H1 (cell line): ENCODE results near the gene EVA1C. TPM values are rescaled to one million over a fixed set of nuclear protein-coding genes. Genes with fewer than 3 reads are reported as not detected.

Source experiments
- CTCF ChIA-PET: fragments of 300-600 bp; sonication (Branson Sonifier 250); formaldehyde crosslinking; loops from one replicate; lab custom pipeline; 2021; ENCODE audit not compliant: partially characterized antibody; lab: Charles Lee
- POLR2A ChIA-PET: fragments of 300-600 bp; sonication (Branson Sonifier 250); formaldehyde crosslinking; loops from one replicate; lab custom pipeline; 2021; ENCODE audit warnings: inconsistent platforms; ENCODE audit not compliant: partially characterized antibody; lab: Charles Lee
- DNase-seq, 2 experiments: peaks; one replicate each; pipeline versions ENCODE4 v3.0.0 to v3.0.0-alpha.2; 2010 to 2022; ENCODE audit warnings: low spot score in 2 of 2, low read depth in 1 of 2, mixed read lengths in 1 of 2
- FAIRE-seq: peaks from 2 replicates; lab custom pipeline; 2011; peaks lifted over from hg19 to GRCh38; lab: Jason Lieb, UNC
- H2AFZ ChIP-seq: 2 replicates; pipeline ENCODE4 v1.8.1; 2012; ENCODE audit warnings: low read length, inconsistent platforms
- H2AK5ac ChIP-seq: 2 replicates; pipeline ENCODE4 v1.6.1; 2013; ENCODE audit warnings: low read depth, low read length
- H2BK120ac ChIP-seq: replicated peaks from 2 replicates; pipeline ENCODE3; 2013; ENCODE audit warnings: low read depth, low read length, inconsistent platforms
- H2BK12ac ChIP-seq: 2 replicates; pipeline ENCODE4 v1.6.1; 2013; ENCODE audit warnings: low read depth, low read length
- H2BK15ac ChIP-seq: 2 replicates; pipeline ENCODE4 v1.6.1; 2013; ENCODE audit warnings: low read length
- H2BK20ac ChIP-seq: 2 replicates; pipeline ENCODE4 v1.6.1; 2013; ENCODE audit warnings: low read length
- H2BK5ac ChIP-seq: 2 replicates; pipeline ENCODE4 v1.6.1; 2013; ENCODE audit warnings: low read depth, low read length
- H3K14ac ChIP-seq: 2 replicates; pipeline ENCODE4 v1.6.1; 2013; ENCODE audit warnings: inconsistent platforms; ENCODE audit not compliant: insufficient read length
- H3K18ac ChIP-seq: 2 replicates; pipeline ENCODE4 v1.6.1; 2013; ENCODE audit warnings: low read length; ENCODE audit errors: extremely low read depth
- H3K23ac ChIP-seq: 2 replicates; pipeline ENCODE4 v1.6.1; 2013; ENCODE audit warnings: inconsistent platforms; ENCODE audit not compliant: insufficient read length
- H3K23me2 ChIP-seq: 2 replicates; pipeline ENCODE4 v1.6.1; 2013; ENCODE audit warnings: low read depth, low read length
- H3K27ac ChIP-seq: 2 replicates; pipeline ENCODE4 v1.6.1; 2011; ENCODE audit warnings: low read depth, low read length, inconsistent platforms
- H3K27me3 ChIP-seq, 4 experiments: replicated peaks in 1 of 4; 1 replicate in 1 of 4; 2 replicates in 3 of 4; pipeline versions ENCODE4 v1.6.1 to v1.8.1; 2011 to 2013; ENCODE audit warnings: low read length in 3 of 4, mild to moderate bottlenecking in 3 of 4, inconsistent platforms in 2 of 4, mixed read lengths in 2 of 4, moderate library complexity in 1 of 4; ENCODE audit not compliant: control insufficient read depth in 3 of 4, insufficient read depth in 3 of 4; ENCODE audit errors: extremely low read depth in 1 of 4
- H3K36me3 ChIP-seq, 4 experiments: 2 replicates each; pipeline versions ENCODE4 v1.6.1 to v1.8.1; 2011 to 2013; ENCODE audit warnings: mild to moderate bottlenecking in 4 of 4, low read length in 3 of 4, moderate library complexity in 2 of 4, control low read depth in 1 of 4, inconsistent platforms in 1 of 4; ENCODE audit not compliant: insufficient read depth in 4 of 4, control insufficient read depth in 2 of 4
- H3K4ac ChIP-seq: replicated peaks from 2 replicates; pipeline ENCODE3; 2013; ENCODE audit warnings: low read length, low read depth, mixed read lengths, inconsistent platforms; ENCODE audit not compliant: insufficient read length
- H3K4me1 ChIP-seq, 4 experiments: replicated peaks in 1 of 4; 1 replicate in 1 of 4; 2 replicates in 3 of 4; pipeline versions ENCODE4 v1.6.1 to v1.8.1; 2011 to 2013; ENCODE audit warnings: low read length in 3 of 4, inconsistent platforms in 2 of 4, mixed read lengths in 1 of 4; ENCODE audit not compliant: insufficient read depth in 4 of 4, control insufficient read depth in 3 of 4
- H3K4me2 ChIP-seq, 2 experiments: 2 replicates each; pipeline versions ENCODE4 v1.6.1 to v1.8.1; 2011 to 2013; ENCODE audit warnings: low read depth in 2 of 2, low read length in 2 of 2, control low read depth in 1 of 2, inconsistent platforms in 1 of 2, mild to moderate bottlenecking in 1 of 2; ENCODE audit not compliant: insufficient read depth in 1 of 2
- H3K4me3 ChIP-seq, 4 experiments: fragments of 200-600, 300-600 bp in 1 of 4; sonication (generic), shearing (Covaris generic), sonication (Bioruptor Twin) in 1 of 4; 2 replicates each; pipeline versions ENCODE4 v1.5.1 to v1.8.1; 2011 to 2016; ENCODE audit warnings: low read length in 4 of 4, low read depth in 3 of 4, control low read depth in 2 of 4, inconsistent platforms in 2 of 4, mild to moderate bottlenecking in 2 of 4, mixed read lengths in 1 of 4, moderate library complexity in 1 of 4; ENCODE audit not compliant: insufficient read depth in 2 of 4; ENCODE audit errors: extremely low read depth in 1 of 4
- H3K56ac ChIP-seq: replicated peaks from 2 replicates; pipeline ENCODE3; 2013; ENCODE audit warnings: low read depth, mild to moderate bottlenecking, mixed read lengths, low read length, inconsistent platforms; ENCODE audit not compliant: insufficient read length
- H3K79me1 ChIP-seq: 2 replicates; pipeline ENCODE4 v1.6.1; 2013; ENCODE audit warnings: low read depth, low read length, control low read depth
- H3K79me2 ChIP-seq, 2 experiments: 2 replicates each; pipeline versions ENCODE4 v1.6.1 to v1.8.1; 2012 to 2013; ENCODE audit warnings: low read length in 2 of 2, mild to moderate bottlenecking in 2 of 2, inconsistent platforms in 1 of 2; ENCODE audit not compliant: insufficient read depth in 2 of 2, control insufficient read depth in 1 of 2
- H3K9ac ChIP-seq, 4 experiments: replicated peaks in 1 of 4; 1 replicate in 1 of 4; 2 replicates in 3 of 4; pipeline versions ENCODE4 v1.6.1 to v1.8.1; 2011 to 2013; ENCODE audit warnings: low read depth in 3 of 4, low read length in 3 of 4, control low read depth in 2 of 4, mild to moderate bottlenecking in 2 of 4, moderate library complexity in 2 of 4, inconsistent platforms in 1 of 4; ENCODE audit errors: extremely low read depth in 1 of 4
- H3K9me3 ChIP-seq, 2 experiments: 2 replicates each; pipeline versions ENCODE4 v1.6.1 to v1.8.1; 2012 to 2013; ENCODE audit warnings: mild to moderate bottlenecking in 2 of 2, moderate library complexity in 2 of 2, control low read depth in 1 of 2, inconsistent platforms in 1 of 2, low read depth in 1 of 2, low read length in 1 of 2, mixed read lengths in 1 of 2; ENCODE audit not compliant: insufficient read depth in 2 of 2
- H4K20me1 ChIP-seq, 2 experiments: replicated peaks in 1 of 2; 2 replicates each; pipeline versions ENCODE3 to v1.8.1; 2011 to 2013; ENCODE audit warnings: inconsistent platforms in 2 of 2, low read length in 2 of 2, mild to moderate bottlenecking in 1 of 2; ENCODE audit not compliant: insufficient read depth in 2 of 2, control insufficient read depth in 1 of 2
- H4K5ac ChIP-seq: 2 replicates; pipeline ENCODE4 v1.6.1; 2013; ENCODE audit warnings: low read length, low read depth, mixed read lengths, inconsistent platforms; ENCODE audit not compliant: insufficient read length
- H4K8ac ChIP-seq: 2 replicates; pipeline ENCODE4 v1.8.0; 2013; ENCODE audit warnings: mild to moderate bottlenecking, moderate library complexity, low read length, inconsistent platforms; ENCODE audit not compliant: insufficient read depth; ENCODE audit errors: extremely low read depth
- H4K91ac ChIP-seq: replicated peaks from 2 replicates; pipeline ENCODE3; 2013; ENCODE audit warnings: low read length, mixed read lengths, inconsistent platforms; ENCODE audit not compliant: insufficient read length
- EP300 ChIP-seq, 2 experiments: IDR thresholded peaks; 1 replicate in 1 of 2; 2 replicates in 1 of 2; pipeline ENCODE4 v1.6.1; 2011 to 2012; ENCODE audit warnings: low read depth in 2 of 2, low read length in 2 of 2, mild to moderate bottlenecking in 2 of 2, borderline replicate concordance in 1 of 2, inconsistent platforms in 1 of 2, moderate library complexity in 1 of 2
- RBBP5 ChIP-seq: IDR thresholded peaks from 2 replicates; pipeline ENCODE4 v1.7.1; 2012; ENCODE audit warnings: low read depth, mild to moderate bottlenecking, inconsistent platforms, low read length, moderate library complexity, borderline replicate concordance
- RNF2 ChIP-seq: fragments of 200-900, 300-1000 bp; sonication (generic); IDR thresholded peaks from 2 replicates; pipeline ENCODE4 v1.7.1; 2016; ENCODE audit warnings: borderline replicate concordance, low read depth, mild to moderate bottlenecking, antibody characterized with exemption, low read length; ENCODE audit not compliant: poor library complexity, severe bottlenecking; ENCODE audit errors: missing control alignments
- SAP30 ChIP-seq: fragments of 300-600 bp; sonication (generic); IDR thresholded peaks from 2 replicates; pipeline ENCODE4 v1.7.1; 2012; ENCODE audit warnings: low read length, moderate library complexity, mild to moderate bottlenecking, inconsistent platforms; ENCODE audit not compliant: insufficient read depth, insufficient replicate concordance
- WGBS, 2 experiments: shearing (Covaris generic) in 1 of 2; methylation state at CpG; one replicate each; pipeline versions ENCODE4 v1.1.6 to v1.1.7; 2013 to 2015; ENCODE audit warnings: low lambda C conversion rate in 2 of 2, mixed read lengths in 2 of 2, inconsistent platforms in 1 of 2, low coverage in 1 of 2, missing lambda C conversion rate in 1 of 2; ENCODE audit not compliant: insufficient replicate concordance in 2 of 2, insufficient coverage in 1 of 2, insufficient read length in 1 of 2; ENCODE audit errors: extremely low coverage in 1 of 2, missing lambda C conversion rate in 1 of 2; 5-methylcytosine and 5-hydroxymethylcytosine counted together
- polyA plus RNA-seq, 7 experiments: library from polyadenylated mRNA; depleted of rRNA in 3 of 7; stranded (reverse) in 5 of 7; unstranded in 2 of 7; fragments of >200 nt in 5 of 7; fragments of 200-250 nt in 2 of 7; gene quantifications; 1 replicate in 5 of 7; 2 replicates in 1 of 7; 4 replicates in 1 of 7; pipeline versions ENCODE4 v1.2.1 to v1.2.3, GENCODE V29; 2011 to 2013; ENCODE audit warnings: missing spikeins in 2 of 7, mixed read lengths in 2 of 7
- total RNA-seq: library from RNA; stranded (reverse); fragmentation: NEBNext Ultra II Directional; extraction: Animal tissue kit (Norgen Biotek cat#: 25700); gene quantifications from 2 replicates; pipeline ENCODE4 v1.2.1, GENCODE V29; 2021

EVA1C gene
- total and polyA plus RNA-seq, 2 of the 8 experiments (the other 6 are each of a cell fraction or from before 2014, with no cell fraction given): 2.6 to 3.6 TPM

GRCh38 chr21:32391755-32392154, 20.8 kb upstream of the EVA1C start:
- Histone ChIP-seq H3K4me2 (peak overlapping the region; percentile 71 to 89), H3K9me3 (peaks cover 6 to 7% of the 10 kb centered on the region in 2 experiments; a peak in 2 of 4 replicates), H3K56ac (no peak overlapping the region), H2BK20ac (no peak overlapping the region), H2BK15ac (no peak overlapping the region), H2BK5ac (no peak overlapping the region), H3K4me1 (peaks cover 0 to 6% (median 5%) of the 10 kb centered on the region in 4 experiments), H4K91ac (no peak overlapping the region), H3K9ac (peak overlapping the region in 1 of 4 experiments; percentile 9; a peak in 1 of 7 replicates), H2BK120ac (no peak overlapping the region), H2BK12ac (no peak overlapping the region), H3K27me3 (peaks cover 0 to 7% (median 6%) of the 10 kb centered on the region in 4 experiments; a peak in 5 of 7 replicates), H3K79me2 (peaks cover 28 to 51% of the 10 kb centered on the region in 2 experiments), H3K36me3 (no peaks in the 10 kb centered on the region; a peak in 1 of 8 replicates), H3K23ac (no peak overlapping the region), H4K8ac (no peak overlapping the region)
- CTCF ChIA-PET: interaction anchor here (0.6 to 1.9 kb wide), 11 partner anchors 10 to 265 kb away, joined by 3 to 9 read pairs (median 3); no protein-coding TSS in a partner anchor
- WGBS, 2 experiments: 72% methylated on average over 4 of the region's 4 CpGs; no CpG with 5 or more reads in 1 of the 2 experiments
- no peak for DNase-seq
- TF ChIP-seq SAP30 (no peak), RNF2 (no peak), RBBP5 (no peak), EP300 (IDR thresholded peaks at IDR 0.05; ENCODE audit: borderline replicate concordance in 1 of 2, low read depth in 2 of 2, low read length in 2 of 2) (no peak)
- TF ChIP-seq, all 59 proteins: peak for 0
- Histone ChIP-seq H3K14ac (no peak overlapping the region), H3K4me3 (peak overlapping the region; percentile 79 to 87 (median 81)), H2AK5ac (no peak overlapping the region), H3K18ac (no peak overlapping the region), H4K5ac (no peak overlapping the region), H2AFZ (no peak overlapping the region), H3K23me2 (0 out of 2 replicates have a peak, but pooled peaks cover 5% of the 10 kb centered on the region), H4K20me1 (peaks cover 16 to 18% of the 10 kb centered on the region in 2 experiments), H3K79me1 (peaks cover 20% of the 10 kb centered on the region), H3K4ac (no peak overlapping the region), H3K27ac (no peak overlapping the region)
- FAIRE-seq: no peak
- POLR2A ChIA-PET: interaction anchor here (1.4 kb wide), 1 partner anchor 379 kb away, joined by 5 read pairs; the partner anchor contains the start of gene PAXBP1
